OCI-LY7 (cell line): ENCODE measurements around the gene NCOR2. TPM values are rescaled to one million over a fixed set of nuclear protein-coding genes. Genes with fewer than 3 reads are reported as not detected.

Source experiments
- BruUV-seq: library from RNA; stranded (reverse); fragments of 400-500 nt; replicated peaks from 2 replicates; lab custom pipeline; 2021; lab: Mats Ljungman, UMichigan
- CTCF ChIA-PET: fragments of 300-600 bp; sonication (Branson Sonifier 250); formaldehyde crosslinking; loops from one replicate; lab custom pipeline; 2022; ENCODE audit warnings: antibody characterized with exemption; ENCODE audit not compliant: unreplicated experiment; lab: Charles Lee
- POLR2A ChIA-PET: fragments of 300-600 bp; sonication (Branson Sonifier 250); formaldehyde crosslinking; loops from one replicate; lab custom pipeline; 2022; ENCODE audit warnings: antibody characterized with exemption; lab: Charles Lee
- DNase-seq: peaks from one replicate; pipeline ENCODE4 v3.0.0-alpha.2; 2015; ENCODE audit warnings: low spot score
- H2AFZ ChIP-seq: fragments of 200-600 bp; sonication (generic), shearing (Covaris generic); 2 replicates; pipeline ENCODE4 v1.6.1; 2014; ENCODE audit warnings: mild to moderate bottlenecking, antibody characterized with exemption, low read length, moderate library complexity
- H3K27ac ChIP-seq: fragments of 200-600 bp; sonication (generic); 2 replicates; pipeline ENCODE4 v1.5.1; 2014; ENCODE audit warnings: mixed run types, low read depth, mild to moderate bottlenecking, moderate library complexity, low read length, inconsistent platforms; ENCODE audit not compliant: poor library complexity, severe bottlenecking
- H3K36me3 ChIP-seq: fragments of 200-600 bp; sonication (generic); 2 replicates; pipeline ENCODE4 v1.6.1; 2014; ENCODE audit warnings: mild to moderate bottlenecking, antibody characterized with exemption, low read length, moderate library complexity, mixed read lengths; ENCODE audit not compliant: insufficient read depth
- H3K4me1 ChIP-seq: fragments of 200-600 bp; sonication (generic); 2 replicates; pipeline ENCODE4 v1.5.1; 2014; ENCODE audit warnings: mild to moderate bottlenecking, low read length; ENCODE audit not compliant: insufficient read depth, poor library complexity, severe bottlenecking
- H3K4me2 ChIP-seq: fragments of 200-600 bp; sonication (generic); 2 replicates; pipeline ENCODE4 v1.6.1; 2014; ENCODE audit warnings: mild to moderate bottlenecking, low read length
- H3K4me3 ChIP-seq: fragments of 200-600 bp; sonication (generic); 2 replicates; pipeline ENCODE4 v1.5.1; 2014; ENCODE audit warnings: mild to moderate bottlenecking, low read depth, low read length; ENCODE audit not compliant: poor library complexity, severe bottlenecking
- H3K79me2 ChIP-seq: fragments of 200-600 bp; sonication (generic); 2 replicates; pipeline ENCODE4 v1.6.1; 2016; ENCODE audit warnings: low read depth, mild to moderate bottlenecking, low read length, moderate library complexity, mixed read lengths; ENCODE audit not compliant: insufficient read depth
- H3K9me2 ChIP-seq: fragments of 200-600 bp; sonication (generic); 2 replicates; pipeline ENCODE4 v1.6.1; 2016; ENCODE audit warnings: mild to moderate bottlenecking, low read length, mixed read lengths; ENCODE audit not compliant: insufficient read depth
- H3K9me3 ChIP-seq: fragments of 200-600 bp; sonication (generic); 2 replicates; pipeline ENCODE4 v1.6.1; 2014; ENCODE audit warnings: mild to moderate bottlenecking, mixed run types, low read length, mixed read lengths
- H4K20me1 ChIP-seq: fragments of 200-600 bp; sonication (generic); 2 replicates; pipeline ENCODE4 v1.6.1; 2014; ENCODE audit warnings: mild to moderate bottlenecking, antibody characterized with exemption, low read length, moderate library complexity, mixed read lengths; ENCODE audit not compliant: insufficient read depth
- EZH2phosphoT487 ChIP-seq: fragments of 200-600 bp; sonication (generic); IDR thresholded peaks from 2 replicates; pipeline ENCODE4 v1.6.1; 2018; ENCODE audit warnings: low read depth, borderline replicate concordance, mild to moderate bottlenecking, mixed run types, antibody characterized with exemption, low read length, moderate library complexity, mixed read lengths
- intact Hi-C: fragments of 100-400 bp; cut with micrococcal nuclease; formaldehyde crosslinking; loops from one replicate; pipeline ENCODE4 v1.10.0; 2022; ENCODE audit not compliant: unreplicated experiment
- total RNA-seq, 2 experiments: library from RNA; depleted of rRNA in 1 of 2; stranded (reverse); fragments of >200 nt in 1 of 2; shearing (Covaris generic) in 1 of 2; gene quantifications; 2 replicates each; pipeline ENCODE4 v1.2.3, GENCODE V29; 2014 to 2022
- TF ChIP-seq, protein P1 (sequence below): fragments of 200-600 bp; sonication (generic); conservative IDR thresholded peaks from 2 replicates; pipeline ENCODE4 v1.5.1; 2014; ENCODE audit warnings: mild to moderate bottlenecking, antibody characterized with exemption, low read length, moderate library complexity, mixed read lengths

The NCOR2 gene
- total RNA-seq, 2 experiments from 2014 or later, result 22.7 to 159 TPM

DNA sequence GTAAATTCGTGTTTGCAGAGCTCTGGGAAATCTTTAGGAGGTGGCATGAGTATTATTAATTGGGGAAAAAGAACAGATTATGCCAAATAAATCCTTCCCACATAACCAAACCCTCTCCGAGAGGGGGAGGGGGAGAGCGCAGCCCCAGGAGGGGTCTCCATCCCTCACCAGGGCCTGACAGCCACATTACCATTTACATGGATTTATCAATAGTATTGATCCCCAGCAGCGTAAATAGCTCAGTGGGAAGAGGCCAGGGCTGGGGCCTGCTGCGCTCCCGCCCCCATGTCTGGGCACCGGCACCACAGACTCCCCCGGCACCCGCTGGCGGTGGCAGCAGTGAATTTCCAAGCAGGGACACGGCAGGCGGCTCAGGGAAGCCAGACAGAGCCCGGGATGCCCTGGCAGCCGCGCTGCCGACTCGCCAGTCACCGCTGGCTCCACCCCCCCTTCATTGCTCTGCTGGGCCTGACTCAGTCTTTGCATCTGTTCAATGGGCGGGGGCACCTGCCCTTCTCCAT is 2.4 kb downstream of the NCOR2 start:
- Histone ChIP-seq H3K36me3 (no peaks in the 10 kb centered on the region), H3K9me3 (no peaks in the 10 kb centered on the region), H2AFZ (no peak overlapping the region), H3K79me2 (peaks cover 67% of the 10 kb centered on the region), H3K4me1 (peaks cover 39% of the 10 kb centered on the region), H3K4me3 (peak overlapping the region; percentile 90), H3K4me2 (peak overlapping the region; percentile 95), H3K27ac (no peak overlapping the region), H4K20me1 (peaks cover 24% of the 10 kb centered on the region), H3K9me2 (no peaks in the 10 kb centered on the region)
- intact Hi-C loops, result loop anchor here (5.0 kb wide), 2 partner anchors 117 to 202 kb away; no protein-coding TSS in a partner anchor
- no TSS peak for BruUV-seq
- ChIA-PET POLR2A (no interaction called here), CTCF (no interaction called here)
- TF ChIP-seq EZH2phosphoT487, result no peak
- TF ChIP-seq, protein P1, sequence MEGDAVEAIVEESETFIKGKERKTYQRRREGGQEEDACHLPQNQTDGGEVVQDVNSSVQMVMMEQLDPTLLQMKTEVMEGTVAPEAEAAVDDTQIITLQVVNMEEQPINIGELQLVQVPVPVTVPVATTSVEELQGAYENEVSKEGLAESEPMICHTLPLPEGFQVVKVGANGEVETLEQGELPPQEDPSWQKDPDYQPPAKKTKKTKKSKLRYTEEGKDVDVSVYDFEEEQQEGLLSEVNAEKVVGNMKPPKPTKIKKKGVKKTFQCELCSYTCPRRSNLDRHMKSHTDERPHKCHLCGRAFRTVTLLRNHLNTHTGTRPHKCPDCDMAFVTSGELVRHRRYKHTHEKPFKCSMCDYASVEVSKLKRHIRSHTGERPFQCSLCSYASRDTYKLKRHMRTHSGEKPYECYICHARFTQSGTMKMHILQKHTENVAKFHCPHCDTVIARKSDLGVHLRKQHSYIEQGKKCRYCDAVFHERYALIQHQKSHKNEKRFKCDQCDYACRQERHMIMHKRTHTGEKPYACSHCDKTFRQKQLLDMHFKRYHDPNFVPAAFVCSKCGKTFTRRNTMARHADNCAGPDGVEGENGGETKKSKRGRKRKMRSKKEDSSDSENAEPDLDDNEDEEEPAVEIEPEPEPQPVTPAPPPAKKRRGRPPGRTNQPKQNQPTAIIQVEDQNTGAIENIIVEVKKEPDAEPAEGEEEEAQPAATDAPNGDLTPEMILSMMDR, result no peak
- no peak for DNase-seq

DNA sequence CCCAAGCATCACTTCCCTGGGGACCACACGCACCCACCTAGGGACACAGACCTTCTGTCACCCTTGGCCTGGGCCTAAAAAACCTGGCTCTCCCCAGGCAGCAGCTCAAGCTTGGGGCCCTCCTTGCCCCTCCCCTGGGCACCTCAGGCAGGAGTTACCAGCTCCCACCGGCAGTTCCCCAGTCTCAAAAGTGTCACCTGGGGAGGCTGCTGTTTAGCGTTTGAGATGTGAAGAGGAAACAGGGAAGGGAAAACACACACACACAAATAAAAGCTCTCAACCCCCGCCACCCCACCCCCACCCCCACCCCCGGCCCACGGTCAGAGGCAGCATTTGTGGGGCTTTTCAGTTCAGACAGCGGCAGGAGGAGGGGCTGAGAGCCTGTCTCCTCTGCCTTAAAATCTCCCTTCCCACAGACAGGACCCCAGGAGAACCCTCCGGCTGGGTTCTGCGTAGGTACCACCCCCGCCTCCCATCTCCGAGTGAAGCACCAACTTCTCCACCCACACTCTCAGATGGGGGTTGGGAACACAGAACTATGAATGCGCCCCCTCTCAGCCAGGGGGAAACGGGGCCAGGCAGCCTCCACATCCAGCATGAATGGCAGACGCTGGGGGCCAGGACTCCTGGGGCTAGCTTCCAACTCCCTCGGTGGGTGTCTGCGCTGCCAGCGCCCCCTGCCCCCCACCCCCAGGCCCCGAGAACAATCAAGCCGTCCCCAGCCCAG is 3.0 kb downstream of the NCOR2 start:
- ChIA-PET CTCF (no interaction called here), POLR2A (no interaction called here)
- intact Hi-C loops, result no loop called here
- no peaks in the 10 kb centered on the region for H3K36me3 ChIP-seq
- peak overlapping the region; percentile 95 for H3K4me2 ChIP-seq
- H3K9me2 ChIP-seq, result no peaks in the 10 kb centered on the region
- H2AFZ ChIP-seq, result no peak overlapping the region
- no peaks in the 10 kb centered on the region for H3K9me3 ChIP-seq
- no peak overlapping the region for H3K27ac ChIP-seq
- H3K79me2 ChIP-seq, result peaks cover 74% of the 10 kb centered on the region
- H3K4me3 ChIP-seq, result peak overlapping the region; percentile 90
- peaks cover 39% of the 10 kb centered on the region for H3K4me1 ChIP-seq
- peaks cover 31% of the 10 kb centered on the region for H4K20me1 ChIP-seq
- no TSS peak for BruUV-seq
- DNase-seq, result peak; percentile 22
- TF ChIP-seq, protein P1, result no peak
- no peak for TF ChIP-seq EZH2phosphoT487

DNA sequence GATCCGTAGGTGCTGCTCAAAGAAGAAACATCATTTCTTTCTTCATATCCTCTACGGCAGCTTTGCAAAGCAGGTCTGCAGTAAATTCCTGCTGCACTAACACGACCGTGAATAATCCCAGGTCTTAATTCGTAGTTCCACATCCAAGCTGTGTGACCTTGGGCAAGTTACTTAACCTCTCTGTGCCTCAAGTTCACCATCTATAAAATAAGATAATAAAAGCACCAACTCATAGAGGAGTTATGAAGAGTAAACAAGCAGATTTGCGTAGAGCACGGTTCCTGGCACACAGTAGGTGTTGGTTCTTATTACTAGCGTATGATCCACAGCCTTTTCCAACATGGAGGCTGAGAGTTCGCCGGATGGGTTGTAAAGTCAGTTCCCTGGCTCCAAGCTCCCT is 3.6 kb downstream of the NCOR2 start:
- Histone ChIP-seq H3K9me2 (no peaks in the 10 kb centered on the region), H3K9me3 (no peaks in the 10 kb centered on the region), H3K36me3 (peaks cover 5% of the 10 kb centered on the region; the same call in 1 of the 2 replicates), H4K20me1 (peaks cover 37% of the 10 kb centered on the region), H3K4me2 (no peak overlapping the region), H2AFZ (no peak overlapping the region), H3K79me2 (peaks cover 79% of the 10 kb centered on the region), H3K27ac (no peak overlapping the region), H3K4me3 (no peak overlapping the region), H3K4me1 (peaks cover 36% of the 10 kb centered on the region)
- BruUV-seq, result no TSS peak
- ChIA-PET POLR2A (interaction anchor here (1.2 kb wide), 1 partner anchor 12 kb away, joined by 3 read pairs; no protein-coding TSS in a partner anchor), CTCF (no interaction called here)
- DNase-seq, result no peak
- intact Hi-C loops, result no loop called here
- TF ChIP-seq EZH2phosphoT487, result no peak
- TF ChIP-seq, protein P1, result no peak
